ENCODE measurements around the gene TCF7L1.
A peak's percentile ranks its signal among the peaks of the same experiment; 100 is the strongest.
"Not testable (repeated sequence)": the region's sequence is repeated elsewhere in the genome, so short reads cannot be mapped to it uniquely, and the experiment has no call there.

The TCF7L1 gene

DNA sequence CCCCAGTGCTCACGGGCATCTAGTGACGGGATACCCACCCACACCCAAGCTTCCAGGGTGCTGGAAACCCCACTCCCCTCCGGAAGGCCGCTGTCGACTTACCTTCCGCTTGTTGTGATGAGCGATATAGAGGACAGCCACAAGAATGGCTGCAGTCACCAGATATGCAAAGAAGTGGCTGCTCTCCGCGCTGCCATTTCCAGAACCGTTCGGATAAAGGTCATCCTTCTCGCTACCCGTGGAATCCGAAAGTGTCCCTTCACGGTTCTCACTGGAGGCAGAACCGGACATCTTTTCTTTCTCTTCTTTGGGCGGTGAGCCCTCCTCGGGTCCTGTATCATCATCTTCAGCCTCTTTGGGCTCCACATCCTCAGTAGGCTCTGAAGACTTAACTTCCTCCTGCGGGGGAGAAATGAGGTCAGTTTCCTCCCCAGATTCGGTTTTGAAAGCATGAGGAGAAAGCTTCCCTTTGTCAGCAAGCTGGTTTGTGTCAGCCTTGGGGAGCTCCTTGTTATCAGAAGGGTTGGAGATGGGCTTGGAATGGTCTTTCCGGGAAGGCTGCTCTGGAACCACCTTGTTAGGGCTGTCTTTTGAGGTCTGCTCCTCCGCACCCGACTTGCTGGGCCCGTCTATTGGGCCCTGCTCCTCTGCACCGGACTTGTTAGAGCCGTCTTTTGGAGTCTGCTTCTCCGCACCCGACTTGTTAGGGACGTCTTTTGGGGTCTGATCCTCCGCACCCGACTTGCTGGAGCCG, 193.4 kb downstream of the TCF7L1 start:
- DNase-seq (ENCODE audit: low spot score), result peak; percentile 52

DNA sequence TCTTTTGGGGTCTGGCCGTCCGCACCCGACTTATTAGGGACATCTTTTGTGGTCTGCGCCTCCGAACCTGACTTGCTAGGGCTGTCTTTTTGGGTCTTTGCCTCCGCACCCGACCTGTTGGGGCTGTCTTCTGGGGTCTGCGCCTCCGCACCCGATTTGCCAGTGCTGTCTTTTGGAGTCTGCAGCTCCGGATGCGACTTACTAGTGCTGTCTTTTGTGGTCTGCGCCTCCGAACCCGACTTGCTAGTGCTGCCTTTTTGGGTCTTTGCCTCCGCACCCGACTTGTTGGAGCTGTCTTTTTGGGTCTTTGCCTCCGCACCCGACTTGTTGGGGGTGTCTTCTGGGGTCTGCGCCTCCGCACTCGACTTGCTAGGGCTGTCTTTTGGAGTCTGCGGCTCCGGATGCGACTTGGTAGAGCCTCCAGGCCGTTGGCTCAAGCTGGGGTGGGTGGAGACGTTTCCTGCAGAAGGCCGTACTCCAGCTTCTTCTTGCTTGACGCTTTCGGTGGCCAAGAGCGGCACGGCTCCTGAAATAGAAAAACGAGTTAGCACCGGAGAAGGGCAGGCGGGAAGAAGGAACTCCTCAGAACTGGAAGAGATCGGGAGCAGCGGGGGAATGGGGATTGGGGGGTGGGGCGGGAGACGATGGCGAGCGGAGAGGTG, 194.1 kb downstream of the TCF7L1 start:
- peak; percentile 48 for DNase-seq (ENCODE audit: low spot score)

DNA sequence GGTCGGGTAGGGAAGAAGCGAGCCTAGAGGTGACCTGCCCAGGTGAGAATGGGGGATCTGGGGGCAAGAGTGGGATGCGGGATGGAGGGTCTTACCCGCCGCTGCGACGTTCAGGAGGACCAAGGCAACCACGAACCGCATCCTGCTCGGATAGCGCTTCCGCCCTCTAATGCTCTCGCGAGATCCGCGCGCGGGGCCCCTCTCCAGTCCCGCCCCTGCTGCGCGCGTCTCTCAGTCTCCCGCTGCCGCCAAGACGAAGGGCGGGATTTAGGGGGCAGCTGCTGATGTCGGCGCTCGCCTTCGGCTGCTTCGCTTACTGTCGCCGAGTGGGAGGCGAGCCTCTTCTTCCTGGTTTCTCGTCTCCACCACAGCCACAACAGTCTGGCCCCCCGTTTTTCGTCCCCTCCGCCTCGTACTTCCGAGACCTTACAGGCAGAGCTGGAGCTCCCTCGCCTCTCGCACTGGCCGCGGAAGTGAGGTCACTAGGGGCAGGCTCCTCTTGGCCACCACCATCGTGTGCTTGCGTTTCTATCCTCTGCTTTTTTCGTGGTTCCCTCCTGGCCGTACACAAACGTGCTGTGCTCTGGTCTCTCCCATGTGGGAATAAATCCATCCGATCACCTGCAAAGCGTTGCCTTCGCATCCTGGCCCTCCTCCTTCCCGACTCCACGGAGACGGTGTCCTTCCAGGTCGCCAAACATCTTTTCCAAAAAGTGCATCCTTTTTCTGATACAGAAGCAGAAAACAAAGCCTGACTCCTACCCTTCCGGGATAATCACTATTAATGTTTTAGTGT, 194.8 kb downstream of the TCF7L1 start, which contains the start of gene TGOLN2:
TGOLN2 (minus strand) TSS at position 168 of the 796 bp plus-strand sequence; CDS start at position 141, 27 bp downstream.
- DNase-seq (ENCODE audit: low spot score), result peak; percentile 91

DNA sequence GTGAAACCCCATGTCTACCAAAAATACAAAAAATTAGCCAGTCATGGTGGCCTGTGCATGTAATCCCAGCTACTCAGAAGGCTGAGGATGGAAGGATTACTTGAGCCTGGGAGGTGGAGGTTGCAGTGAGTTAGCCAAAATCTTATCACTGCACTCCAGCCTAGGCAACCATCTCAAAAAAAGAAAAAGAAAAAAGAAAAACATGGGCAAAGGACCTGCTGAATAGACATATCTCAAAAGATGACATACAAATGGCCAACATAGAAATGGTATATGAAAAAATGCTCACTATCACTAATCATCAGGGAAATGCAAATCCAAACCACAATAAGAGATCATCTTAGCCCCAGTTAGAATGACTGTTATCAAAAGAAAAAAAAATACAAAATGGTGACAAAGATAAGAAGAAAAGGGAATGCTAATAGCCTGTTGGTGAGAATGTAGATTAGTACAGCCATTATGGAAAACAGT, 196.0 kb downstream of the TCF7L1 start:
- DNase-seq (ENCODE audit: low spot score), result no peak

DNA sequence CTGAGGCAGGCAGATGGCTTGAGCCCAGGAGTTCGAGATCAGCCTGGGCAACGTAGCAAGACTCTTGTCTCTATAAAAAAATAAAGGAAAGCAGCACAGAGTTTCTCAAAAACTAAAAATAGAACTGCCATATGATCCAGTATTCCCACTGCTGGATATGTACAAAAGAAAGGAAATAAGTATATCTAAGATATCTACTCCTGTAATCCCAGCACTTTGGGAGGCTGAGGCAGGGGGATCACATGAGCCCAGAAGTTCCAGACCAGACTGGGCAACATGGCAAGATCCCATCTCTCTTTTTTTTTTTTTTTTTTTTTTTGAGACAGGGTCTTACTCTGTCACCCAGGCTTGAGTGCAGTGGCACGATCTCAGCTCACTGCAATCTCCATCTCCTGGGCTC, 196.5 kb downstream of the TCF7L1 start:
- not testable (repeated sequence) for DNase-seq (ENCODE audit: low spot score)

DNA sequence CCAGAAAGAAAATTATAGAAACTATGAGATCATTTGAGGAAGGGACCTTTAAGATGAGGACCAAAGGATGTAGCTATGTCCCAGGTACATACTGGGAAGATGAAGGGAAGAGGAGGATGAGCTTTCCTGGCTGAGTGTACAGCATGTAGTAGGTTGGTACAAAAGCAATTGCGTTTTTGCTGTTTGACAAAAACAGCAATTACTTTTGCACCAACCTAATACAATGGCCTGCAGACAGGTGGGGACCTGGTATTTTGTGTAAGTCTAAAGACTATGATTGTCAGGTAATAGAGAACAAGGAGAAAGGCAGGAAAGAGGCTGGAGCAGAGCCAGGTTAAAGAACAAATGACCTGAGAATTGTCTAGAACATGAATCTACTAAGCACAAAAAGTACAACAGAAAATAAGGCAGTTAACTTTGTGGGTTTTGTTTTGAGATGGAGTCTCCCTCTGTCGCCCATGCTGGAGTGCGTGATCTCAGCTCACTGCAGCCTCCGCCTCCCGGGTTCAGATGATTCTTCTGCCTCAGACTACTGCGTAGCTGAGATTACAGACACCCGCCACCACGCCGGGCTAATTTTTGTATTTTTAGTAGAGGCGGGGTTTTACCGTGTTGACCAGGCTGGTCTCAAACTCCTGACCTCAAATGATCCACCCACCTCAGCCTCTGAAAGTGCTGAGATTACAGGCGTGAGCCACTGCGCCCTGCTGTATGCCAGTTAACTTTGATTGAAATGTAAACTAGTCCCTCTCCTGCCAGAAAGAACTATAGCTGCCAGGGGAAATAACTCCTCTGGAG, 197.8 kb downstream of the TCF7L1 start:
- no peak for DNase-seq (ENCODE audit: low spot score)

DNA sequence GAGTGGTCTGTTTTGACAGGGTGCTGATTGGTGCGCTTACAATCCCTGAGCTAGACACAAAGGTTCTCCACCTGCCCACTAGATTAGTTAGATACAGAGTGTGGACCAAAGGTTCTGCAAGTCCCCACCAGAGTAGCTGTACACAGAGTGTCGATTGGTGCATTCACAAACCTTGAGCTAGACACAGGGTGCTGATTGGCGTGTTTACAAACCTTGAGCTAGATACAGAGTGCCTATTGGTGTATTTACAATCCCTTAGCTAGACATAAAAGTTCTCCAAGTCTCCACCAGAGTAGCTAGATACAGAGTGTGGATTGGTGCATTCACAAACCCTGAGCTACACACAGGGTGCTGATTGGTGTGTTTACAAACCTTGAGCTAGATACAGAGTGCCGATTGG, 200.7 kb downstream of the TCF7L1 start:
- DNase-seq (ENCODE audit: low spot score), result not testable (repeated sequence)

DNA sequence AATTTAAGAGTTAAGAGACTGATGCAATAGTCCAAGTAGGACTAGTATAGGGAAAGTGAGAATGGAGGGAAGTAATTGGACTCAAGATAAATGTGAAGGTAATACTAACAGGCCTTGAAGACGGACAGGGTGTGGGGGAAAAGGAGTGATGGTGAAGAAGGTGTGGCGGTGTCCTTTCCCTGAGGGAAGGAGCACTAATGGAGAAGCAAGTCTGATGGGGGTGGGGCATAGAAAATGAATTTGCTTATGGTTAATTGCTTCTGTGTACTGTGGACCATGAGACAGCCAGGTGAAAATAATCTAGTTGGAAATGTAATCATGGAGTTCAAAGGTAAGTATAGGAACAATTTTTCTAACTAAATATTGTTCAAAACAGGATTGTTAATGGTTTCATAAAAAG, 201.7 kb downstream of the TCF7L1 start:
- no peak for DNase-seq (ENCODE audit: low spot score)

DNA sequence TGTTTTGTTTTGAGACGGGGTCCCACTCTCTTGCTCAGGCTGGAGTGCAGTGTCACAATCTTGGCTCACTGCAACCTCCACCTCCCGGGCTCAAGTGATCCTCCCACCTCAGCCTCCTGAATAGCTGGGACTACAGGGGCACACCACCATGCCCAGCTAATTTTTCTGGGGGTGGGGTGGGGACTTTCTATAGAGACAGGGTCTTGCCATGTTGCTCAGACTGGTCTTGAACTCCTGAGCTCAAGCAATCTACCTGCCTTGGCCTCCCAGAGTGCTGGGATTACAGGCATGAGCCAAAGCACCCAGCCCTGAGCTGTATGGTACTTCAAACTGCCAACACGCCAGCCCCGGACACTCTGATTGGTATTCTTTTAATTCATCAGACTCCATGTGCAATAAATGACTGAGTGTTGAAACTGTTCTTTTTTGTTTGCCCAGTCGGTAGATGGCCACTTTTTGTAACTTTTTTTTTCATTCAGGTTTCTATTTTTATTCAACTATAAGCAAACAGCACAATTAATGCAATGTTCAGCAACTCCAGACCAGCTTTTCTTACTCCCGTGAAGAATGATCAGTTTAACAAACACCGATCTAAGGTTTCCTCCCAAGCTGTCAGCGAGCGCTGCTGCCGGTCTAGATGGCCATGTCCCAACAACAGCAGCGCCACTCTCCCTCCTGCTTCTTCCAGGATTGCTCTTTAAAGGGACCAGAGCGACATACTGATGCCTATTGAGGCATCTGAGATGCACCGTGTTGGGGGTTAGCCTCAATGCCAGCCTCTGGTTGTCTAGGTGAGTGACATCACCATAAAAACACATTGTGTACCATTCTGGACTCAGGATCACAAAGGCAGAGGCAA, 207.1 kb downstream of the TCF7L1 start:
- no peak for DNase-seq (ENCODE audit: low spot score)

DNA sequence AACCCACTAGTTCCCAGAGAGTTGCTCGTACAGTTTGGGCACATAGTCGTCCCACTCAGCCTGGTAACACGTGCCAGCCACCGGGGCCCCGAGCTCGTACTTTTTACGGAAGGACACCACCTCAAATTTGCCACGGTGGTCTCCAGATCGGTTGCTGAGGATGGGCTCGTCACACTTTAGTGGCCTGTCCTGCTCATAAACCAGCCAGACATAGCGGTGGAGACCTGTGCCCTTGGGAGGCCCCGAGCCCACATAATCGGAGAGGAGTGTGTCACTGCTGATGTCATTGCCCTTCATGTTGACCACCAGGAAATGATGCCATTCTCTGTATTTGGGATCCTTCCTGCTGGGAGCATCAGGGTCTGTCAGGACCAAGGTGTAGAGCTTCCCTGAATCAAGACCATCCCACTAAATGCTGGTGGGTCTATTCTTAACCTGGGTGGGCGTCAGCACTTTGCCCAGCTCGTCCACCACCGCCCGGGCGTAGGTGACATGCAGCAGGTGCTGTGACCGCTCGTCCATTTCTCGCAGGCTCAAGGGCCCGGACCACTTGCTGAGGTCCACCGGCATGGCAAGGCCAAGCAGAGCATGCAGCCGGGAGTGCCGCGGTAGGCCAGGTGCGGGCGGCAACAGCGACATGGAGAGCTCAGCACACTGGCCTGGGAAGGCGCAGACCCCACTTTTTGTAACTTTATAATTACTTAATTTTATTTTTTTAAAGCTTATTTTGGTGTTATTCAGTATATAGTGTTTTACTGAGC, 208.3 kb downstream of the TCF7L1 start:
- DNase-seq (ENCODE audit: low spot score), result no peak

DNA sequence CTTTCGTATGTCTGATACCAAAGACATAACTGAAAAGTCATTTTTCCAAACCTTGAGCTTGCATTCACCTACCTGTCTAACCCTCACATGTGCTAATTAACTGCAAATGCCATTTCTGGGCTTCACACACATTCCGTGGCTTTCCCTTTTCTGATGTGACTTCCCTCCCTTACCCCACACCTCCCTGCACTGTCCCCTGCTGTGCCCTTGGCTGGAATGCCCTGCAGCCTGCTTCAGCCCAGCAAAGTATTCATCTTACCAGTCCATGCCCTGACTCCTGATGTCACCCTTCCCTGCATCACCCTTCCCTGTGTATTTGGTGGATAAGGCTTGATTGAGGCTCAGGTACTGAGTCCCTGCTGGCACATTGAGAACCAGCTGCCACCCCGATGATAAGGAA, 209.0 kb downstream of the TCF7L1 start:
- no peak for DNase-seq (ENCODE audit: low spot score)

DNA sequence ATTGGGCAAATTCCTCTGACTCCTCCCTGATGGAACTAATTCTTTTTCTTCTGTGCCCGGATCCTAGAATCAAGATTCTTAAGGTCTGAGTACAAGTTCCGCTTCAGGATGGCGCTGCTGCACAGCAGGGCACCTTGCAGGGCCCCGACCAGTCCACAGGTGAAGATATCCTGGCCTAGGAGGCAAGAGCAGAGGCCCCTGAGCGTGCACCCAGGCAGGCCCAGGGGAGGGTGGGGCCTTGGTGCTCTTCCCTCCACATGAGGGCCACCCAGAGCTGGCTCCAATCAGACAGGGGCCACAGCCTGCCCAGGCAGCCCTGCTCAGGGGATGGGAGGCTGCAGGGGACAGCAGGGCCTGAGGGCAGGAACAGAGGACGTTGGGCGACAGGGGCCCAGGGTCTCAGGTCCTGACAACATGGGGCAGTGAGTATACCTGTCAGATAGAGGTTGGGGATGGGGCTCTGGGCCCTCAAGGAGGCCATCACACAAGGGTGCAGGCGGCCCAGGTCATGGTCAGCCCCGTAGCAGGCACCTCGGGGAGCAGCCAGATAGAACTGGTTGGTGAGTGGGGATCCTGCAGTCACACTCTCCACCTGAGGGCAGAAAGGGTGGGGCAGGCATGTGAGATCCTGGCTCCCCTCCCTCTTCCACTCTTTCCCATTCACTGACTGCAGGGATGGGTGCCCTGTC, 210.2 kb downstream of the TCF7L1 start:
- not testable (repeated sequence) for DNase-seq (ENCODE audit: low spot score)

DNA sequence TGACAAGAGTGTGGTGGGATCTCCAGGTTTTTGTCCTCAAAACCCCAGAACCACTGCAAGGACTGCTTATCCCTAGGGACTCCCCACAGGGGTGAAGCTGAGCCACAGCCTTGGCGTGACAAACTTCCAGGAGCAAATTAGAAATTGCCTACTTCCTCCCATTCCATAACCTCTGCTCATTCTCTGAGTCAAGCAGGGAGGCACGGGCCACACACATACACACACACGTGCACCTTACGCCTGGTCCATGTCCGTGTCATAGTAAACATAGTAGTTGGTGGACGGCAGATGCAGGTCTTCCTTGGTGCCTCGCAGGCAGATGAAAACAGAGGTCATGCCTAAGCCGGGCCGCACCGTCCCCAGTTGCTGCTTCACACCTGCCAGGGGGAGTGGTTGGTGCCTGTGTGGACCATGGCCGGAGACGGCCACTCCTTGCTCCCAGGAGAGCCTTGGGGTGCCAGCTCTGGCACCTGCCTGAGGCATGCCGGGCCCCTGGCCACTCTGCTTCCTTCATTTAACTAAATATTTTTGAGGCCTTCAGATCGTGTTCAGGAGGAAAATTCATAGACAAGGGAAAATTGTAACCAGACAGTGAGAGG, 211.3 kb downstream of the TCF7L1 start:
- no peak for DNase-seq (ENCODE audit: low spot score)

DNA sequence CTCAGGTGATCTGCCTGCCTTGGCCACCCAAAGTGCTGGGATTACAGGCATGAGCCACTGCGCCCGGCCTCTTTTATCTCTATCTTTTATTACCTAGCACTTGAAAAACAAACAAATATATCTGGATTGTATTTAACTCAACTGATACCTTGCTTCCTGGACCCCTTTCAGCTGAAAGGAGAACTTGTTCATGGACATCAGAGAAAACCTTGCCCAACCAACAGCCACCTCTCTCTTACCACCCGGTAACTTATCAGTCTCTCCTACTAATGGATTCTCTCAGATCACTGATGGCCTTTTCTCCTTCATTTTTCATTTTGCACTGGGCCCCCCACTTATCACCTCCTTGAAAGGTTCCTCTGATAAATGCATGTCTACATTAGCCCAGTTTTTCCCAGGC, 214.4 kb downstream of the TCF7L1 start:
- no peak for DNase-seq (ENCODE audit: low spot score)

DNA sequence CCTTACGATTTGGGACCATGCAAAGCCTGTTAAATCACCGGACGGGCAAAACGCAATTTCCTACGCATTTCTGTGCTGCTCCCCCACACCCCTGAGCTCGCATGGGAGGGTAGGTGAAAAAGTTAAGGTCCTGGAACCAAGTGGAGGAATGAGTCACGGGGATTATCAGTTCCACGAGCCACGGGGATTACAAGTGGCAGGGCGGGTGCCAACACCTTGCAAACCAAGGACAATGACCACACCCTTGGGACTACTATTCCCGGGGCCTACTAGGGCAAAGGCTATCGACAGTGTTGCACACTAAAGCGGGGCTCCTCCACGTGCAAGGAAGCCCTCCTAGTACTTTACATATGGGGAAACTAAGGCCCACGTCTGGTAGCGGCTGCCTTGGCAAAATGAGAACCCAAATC, 220.7 kb downstream of the TCF7L1 start:
- peak; percentile 40 for DNase-seq (ENCODE audit: low spot score)

DNA sequence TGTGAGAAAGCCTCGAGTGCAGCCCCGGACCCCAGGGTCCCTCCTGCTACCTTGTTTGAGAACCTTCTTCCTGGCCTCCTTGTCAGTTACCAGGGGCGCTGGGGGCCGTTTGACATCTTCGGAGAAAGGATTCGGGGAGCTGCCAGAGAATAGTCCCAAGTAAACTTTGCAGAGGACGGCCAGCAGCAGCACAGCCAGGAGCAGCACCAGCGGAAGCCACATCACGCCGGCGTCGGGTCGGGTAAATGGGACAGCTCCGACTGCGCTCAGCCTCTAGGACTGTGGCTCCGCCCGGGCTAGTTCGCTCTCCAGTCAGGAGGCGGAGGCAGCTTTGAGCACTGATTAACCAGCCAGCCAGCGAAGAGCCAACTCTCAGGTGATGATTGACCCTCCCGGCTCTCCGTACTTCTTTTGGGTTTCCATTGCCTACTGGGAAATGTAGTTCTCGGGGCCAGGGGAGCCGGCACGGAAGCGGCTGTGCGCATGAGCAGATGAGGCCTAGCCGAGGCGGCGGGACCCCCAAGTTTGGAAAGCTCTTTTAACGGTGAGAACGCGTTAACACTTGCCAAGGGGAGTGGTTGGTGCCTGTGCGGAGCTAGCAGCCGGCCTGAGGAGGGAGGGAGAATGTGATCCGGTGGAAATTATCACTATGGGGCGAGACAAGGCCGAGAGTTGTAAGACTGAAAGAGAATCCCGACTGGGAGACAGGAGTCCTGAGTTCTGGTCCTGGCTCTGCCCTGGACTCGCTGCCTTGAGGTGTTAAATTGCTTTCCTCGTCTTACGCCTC, 221.3 kb downstream of the TCF7L1 start, which contains the start of the genes ELMOD3 and RETSAT:
ELMOD3 (plus strand) TSS at position 484 of the 787 bp plus-strand sequence. CDS start 2,430 bp downstream, outside the sequence.
RETSAT (minus strand) TSS at position 243 of the 787 bp plus-strand sequence; CDS start at position 222, 21 bp downstream.
- peak; percentile 99 for DNase-seq (ENCODE audit: low spot score)

DNA sequence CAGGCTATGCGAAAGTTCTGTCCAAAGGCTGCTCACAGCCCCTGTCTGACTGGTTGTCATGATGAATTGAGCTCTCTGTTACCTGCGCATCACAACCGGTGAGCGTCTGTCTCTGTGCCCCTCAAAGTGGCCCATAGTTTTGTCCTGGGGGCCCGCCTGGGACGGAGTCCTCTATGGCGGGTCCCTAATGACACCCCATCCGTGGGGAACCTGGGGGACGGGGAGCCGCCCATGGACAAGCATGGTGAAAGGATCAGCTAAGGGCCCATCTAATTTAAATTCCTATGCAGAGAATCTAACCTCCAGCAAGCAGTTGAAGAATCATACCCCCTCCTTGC, 221.8 kb downstream of the TCF7L1 start:
- no peak for DNase-seq (ENCODE audit: low spot score)

DNA sequence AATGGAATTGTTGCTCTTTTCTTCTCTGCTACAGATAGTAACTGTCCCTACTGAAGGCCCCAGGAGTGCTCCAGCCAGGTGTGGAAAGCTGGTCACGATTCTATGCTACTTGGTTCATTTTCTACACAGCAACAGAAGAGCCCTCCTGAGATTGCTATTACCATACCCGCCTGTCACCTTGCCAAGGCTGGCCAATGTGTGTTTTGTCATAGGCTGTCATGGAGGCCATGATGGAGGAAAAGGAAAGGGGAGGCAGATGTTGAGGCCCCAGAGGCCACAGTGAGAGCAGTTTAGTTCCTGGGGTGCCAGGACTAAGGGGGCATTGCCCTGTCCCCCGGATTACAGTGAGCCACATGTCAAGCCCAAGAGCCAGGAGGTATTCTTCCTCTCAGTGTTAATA, 222.3 kb downstream of the TCF7L1 start:
- peak; percentile 18 for DNase-seq (ENCODE audit: low spot score)

Measured in kidney tubule cell (primary cell).